Upper lobe of left lung (tissue), 6 donors: ENCODE measurements around the gene SH3PXD2A. TPM values are rescaled to one million over a fixed set of nuclear protein-coding genes. Genes with fewer than 3 reads are reported as not detected.

ENCODE experiments used
- ATAC-seq, 2 donors: fragments of 200-7000 bp; cut with Tn5 transposase; one replicate each; pipeline ENCODE4 v1.9.1; 2022; ENCODE audit warnings: mild to moderate bottlenecking in 2 of 2, moderate library complexity in 2 of 2; ENCODE audit not compliant: low FRiP score in 2 of 2
- DNase-seq, 2 donors: peaks; one replicate each; pipeline ENCODE4 v3.0.0-alpha.2; 2019 to 2020
- H3K27ac ChIP-seq, 4 donors: fragments of 200-600 bp; sonication (generic); one replicate each; pipeline ENCODE4 v1.5.1; 2016 to 2019
- H3K27me3 ChIP-seq, 4 donors: fragments of 200-600 bp; sonication (generic); one replicate each; pipeline ENCODE4 v1.5.1; 2017 to 2019
- H3K36me3 ChIP-seq, 4 donors: fragments of 200-600 bp; sonication (generic); one replicate each; pipeline ENCODE4 v1.5.1; 2016 to 2019
- H3K4me1 ChIP-seq, 4 donors: fragments of 200-600 bp; sonication (generic); one replicate each; pipeline ENCODE4 v1.5.1; 2018 to 2019
- H3K4me3 ChIP-seq, 4 donors: fragments of 200-600 bp; sonication (generic); one replicate each; pipeline ENCODE4 v1.5.1; 2017 to 2019; ENCODE audit warnings: mild to moderate bottlenecking in 2 of 4, moderate library complexity in 1 of 4
- H3K9me3 ChIP-seq, 4 donors: fragments of 200-600 bp; sonication (generic); one replicate each; pipeline ENCODE4 v1.5.1; 2018 to 2019
- EP300 ChIP-seq, 4 donors: sonication (generic); formaldehyde crosslinking; IDR thresholded peaks; one replicate each; pipeline ENCODE4 v1.5.1; 2017; ENCODE audit warnings: antibody characterized with exemption in 4 of 4, control low read depth in 2 of 4
- POLR2A ChIP-seq, 4 donors: fragments of 450-650 bp; IDR thresholded peaks; one replicate each; pipeline ENCODE4 v1.5.1; 2016 to 2017; ENCODE audit warnings: antibody characterized with exemption in 4 of 4, mild to moderate bottlenecking in 2 of 4
- POLR2AphosphoS5 ChIP-seq, 2 donors: sonication (generic); formaldehyde crosslinking; IDR thresholded peaks; one replicate each; pipeline ENCODE4 v1.5.1; 2017; ENCODE audit warnings: antibody characterized with exemption in 2 of 2
- WGBS, 2 donors: methylation state at CpG; one replicate each; pipeline ENCODE4 v1.1.5; 2017 to 2018; 5-methylcytosine and 5-hydroxymethylcytosine counted together
- total RNA-seq, 6 donors: library from RNA; depleted of rRNA in 4 of 6; stranded (reverse); fragments of >200 nt in 4 of 6; gene quantifications; one replicate each; pipeline versions ENCODE4 v1.1.0 to v1.2.1, GENCODE V29; 2016 to 2021
- TF ChIP-seq, protein P1 (sequence below), 6 experiments: fragments of 450-650 bp in 4 of 6; fragments of 200-600 bp in 2 of 6; sonication (generic) in 2 of 6; IDR thresholded peaks; one replicate each; pipeline ENCODE4 v1.5.1; 2016 to 2019; ENCODE audit warnings: antibody characterized with exemption in 6 of 6
- donor health status: DM: no; HTN: no; CAD: no; lungs with moderate emphysema.
- donor health status: DM: no; HTN: yes; CAD: no; lungs with severe emphysema.

Gene SH3PXD2A
- total RNA-seq, 6 donors from 2014 or later, result 19.6 to 42.2 (median 30.8) TPM

DNA sequence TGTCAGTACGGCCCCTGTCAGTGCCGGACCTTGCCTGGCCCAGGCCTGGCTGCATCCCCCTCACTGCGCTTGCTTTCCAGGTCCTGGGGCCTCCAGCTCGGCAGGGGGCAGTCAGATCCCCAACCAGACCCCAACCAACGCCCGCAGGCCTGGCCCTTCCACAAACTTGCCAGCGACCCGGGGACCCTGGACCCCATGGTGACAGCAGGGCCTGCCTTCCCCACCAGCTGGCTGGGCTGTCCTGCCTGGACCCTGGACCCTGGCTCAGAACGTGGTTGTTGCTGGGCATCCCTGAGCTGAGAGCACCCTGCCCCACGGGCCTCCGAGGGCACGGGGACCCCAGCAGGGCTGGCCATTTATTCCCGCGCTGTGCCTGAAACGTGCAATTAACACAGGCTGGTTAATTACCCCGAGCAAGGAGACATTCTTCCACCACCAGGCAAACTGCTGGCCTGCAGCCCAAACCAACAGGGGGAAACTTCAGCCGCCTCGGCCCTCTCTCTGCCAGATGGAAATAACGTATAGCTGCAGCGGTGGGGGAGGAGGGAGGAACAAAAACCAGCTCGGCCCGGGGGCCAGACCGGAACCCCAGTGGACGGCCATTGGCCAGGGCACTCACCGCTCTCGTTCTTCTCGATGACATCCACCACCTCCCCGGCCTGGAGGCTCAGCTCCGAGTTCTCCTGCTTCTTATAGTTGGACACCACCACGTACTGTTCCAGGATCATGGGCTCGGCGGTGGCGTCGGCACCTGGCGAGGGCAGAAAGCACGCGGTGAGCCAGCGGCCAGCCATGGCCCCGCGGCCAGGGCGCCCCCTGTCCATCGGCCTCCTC is 194.8 kb downstream of the SH3PXD2A start:
- 27 to 30% methylated on average over 6 to 36 of the region's 42 CpGs for WGBS, 2 donors
- no peaks in the 10 kb centered on the region for H3K27me3 ChIP-seq
- H3K36me3 ChIP-seq, result peaks cover 0 to 12% (median 4%) of the 10 kb centered on the region in 4 donors
- peaks cover 17 to 38% (median 28%) of the 10 kb centered on the region in 4 donors for H3K4me1 ChIP-seq
- peak overlapping the region; percentile 59 to 77 (median 68) for H3K4me3 ChIP-seq
- TF ChIP-seq POLR2AphosphoS5 (IDR thresholded peaks at IDR 0.05) (no peak), EP300 (IDR thresholded peaks at IDR 0.05) (no peak), POLR2A (IDR thresholded peaks at IDR 0.05) (no peak)
- TF ChIP-seq, protein P1, sequence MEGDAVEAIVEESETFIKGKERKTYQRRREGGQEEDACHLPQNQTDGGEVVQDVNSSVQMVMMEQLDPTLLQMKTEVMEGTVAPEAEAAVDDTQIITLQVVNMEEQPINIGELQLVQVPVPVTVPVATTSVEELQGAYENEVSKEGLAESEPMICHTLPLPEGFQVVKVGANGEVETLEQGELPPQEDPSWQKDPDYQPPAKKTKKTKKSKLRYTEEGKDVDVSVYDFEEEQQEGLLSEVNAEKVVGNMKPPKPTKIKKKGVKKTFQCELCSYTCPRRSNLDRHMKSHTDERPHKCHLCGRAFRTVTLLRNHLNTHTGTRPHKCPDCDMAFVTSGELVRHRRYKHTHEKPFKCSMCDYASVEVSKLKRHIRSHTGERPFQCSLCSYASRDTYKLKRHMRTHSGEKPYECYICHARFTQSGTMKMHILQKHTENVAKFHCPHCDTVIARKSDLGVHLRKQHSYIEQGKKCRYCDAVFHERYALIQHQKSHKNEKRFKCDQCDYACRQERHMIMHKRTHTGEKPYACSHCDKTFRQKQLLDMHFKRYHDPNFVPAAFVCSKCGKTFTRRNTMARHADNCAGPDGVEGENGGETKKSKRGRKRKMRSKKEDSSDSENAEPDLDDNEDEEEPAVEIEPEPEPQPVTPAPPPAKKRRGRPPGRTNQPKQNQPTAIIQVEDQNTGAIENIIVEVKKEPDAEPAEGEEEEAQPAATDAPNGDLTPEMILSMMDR (IDR thresholded peaks at IDR 0.05), result no peak
- peak overlapping the region; percentile 82 to 92 (median 92) for H3K27ac ChIP-seq
- DNase-seq (peak in 1 of 2 donors; percentile 88), ATAC-seq (peak; percentile 20 to 40)
- no peaks in the 10 kb centered on the region for H3K9me3 ChIP-seq

DNA sequence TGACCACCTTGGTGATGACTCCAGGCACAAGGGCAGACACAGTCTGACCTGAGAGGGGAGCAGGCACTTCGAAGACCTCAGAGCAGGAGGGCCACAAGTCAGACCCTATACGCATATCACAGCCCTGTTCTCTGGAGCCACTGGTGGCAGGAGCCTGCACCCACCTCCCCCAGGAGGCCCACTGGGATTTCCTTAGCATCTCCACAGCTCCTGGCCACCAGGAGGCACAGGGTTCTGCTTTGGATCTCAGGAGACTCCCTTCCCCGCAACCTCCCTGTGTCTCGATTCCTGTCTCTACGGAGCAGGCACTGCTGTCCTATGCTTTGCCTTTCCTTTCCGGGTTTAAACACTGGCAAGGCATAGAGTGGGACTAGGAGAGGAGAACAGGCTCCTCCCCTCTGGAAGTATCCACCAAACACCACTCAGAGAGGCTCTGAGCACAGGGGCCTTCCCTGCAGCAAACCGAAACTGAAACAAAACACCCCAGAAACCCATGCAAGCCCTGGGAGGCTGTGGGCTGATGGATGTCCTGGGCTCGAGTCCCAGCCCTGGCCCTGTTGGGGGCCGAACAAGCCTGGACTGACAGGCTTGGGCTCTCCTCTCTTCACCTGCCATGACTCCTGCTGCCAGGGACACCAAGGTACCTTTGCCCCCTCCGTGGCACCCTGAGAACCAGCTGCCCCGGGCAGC is 195.6 kb downstream of the SH3PXD2A start:
- Histone ChIP-seq H3K9me3 (no peaks in the 10 kb centered on the region), H3K27me3 (no peaks in the 10 kb centered on the region), H3K4me1 (peaks cover 17 to 38% (median 26%) of the 10 kb centered on the region in 4 donors), H3K4me3 (peak overlapping the region; percentile 59 to 77 (median 68)), H3K36me3 (peaks cover 0 to 12% (median 4%) of the 10 kb centered on the region in 4 donors), H3K27ac (peak overlapping the region; percentile 82 to 92 (median 92))
- DNase-seq (peak in 1 of 2 donors; percentile 89), ATAC-seq (peak; percentile 89 to 92)
- TF ChIP-seq POLR2AphosphoS5 (IDR thresholded peaks at IDR 0.05) (peak in 1 of 2 donors; percentile 70), EP300 (IDR thresholded peaks at IDR 0.05) (no peak), POLR2A (IDR thresholded peaks at IDR 0.05) (peak in 3 of 4 donors; percentile 27 to 60 (median 53))
- TF ChIP-seq, protein P1 (IDR thresholded peaks at IDR 0.05), result peak in 1 of 6 experiments; percentile 40
- 22 to 24% methylated on average over 8 to 11 of the region's 11 CpGs for WGBS, 2 donors

DNA sequence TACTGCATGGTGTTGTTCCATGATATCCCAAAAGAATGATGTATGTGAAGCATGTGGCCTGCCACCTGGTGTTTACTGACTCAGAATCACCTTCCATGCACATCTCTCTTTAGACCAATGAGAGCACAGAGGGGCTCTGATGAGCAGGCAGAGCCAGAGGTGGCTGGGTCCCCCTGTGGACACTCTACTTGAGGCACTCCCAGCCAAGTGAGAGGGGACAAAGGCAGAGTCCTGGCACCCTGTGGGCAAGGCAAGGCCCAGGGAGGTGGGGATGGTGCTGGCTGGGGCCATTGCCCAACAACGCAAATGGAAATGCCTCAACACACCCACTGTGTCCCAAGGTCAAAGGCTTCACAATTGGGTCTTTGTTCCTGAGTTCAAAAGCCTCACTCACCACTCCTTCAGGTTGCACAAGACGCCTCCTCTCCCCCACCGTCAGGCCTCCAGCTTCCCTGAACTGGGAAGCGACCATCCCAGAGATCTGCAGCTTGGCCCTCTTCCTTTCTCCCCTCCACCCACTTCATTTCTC is 197.3 kb downstream of the SH3PXD2A start:
- no peak overlapping the region for H3K4me3 ChIP-seq
- ATAC-seq (no peak), DNase-seq (no peak)
- no peak overlapping the region for H3K27ac ChIP-seq
- H3K4me1 ChIP-seq, result peaks cover 26 to 39% (median 33%) of the 10 kb centered on the region in 4 donors
- no peaks in the 10 kb centered on the region for H3K27me3 ChIP-seq
- no peaks in the 10 kb centered on the region for H3K9me3 ChIP-seq
- TF ChIP-seq, protein P1 (IDR thresholded peaks at IDR 0.05), result no peak
- peaks cover 0 to 12% (median 4%) of the 10 kb centered on the region in 4 donors for H3K36me3 ChIP-seq
- 91% methylated on average over 4 of the region's 4 CpGs for WGBS, 2 donors

DNA sequence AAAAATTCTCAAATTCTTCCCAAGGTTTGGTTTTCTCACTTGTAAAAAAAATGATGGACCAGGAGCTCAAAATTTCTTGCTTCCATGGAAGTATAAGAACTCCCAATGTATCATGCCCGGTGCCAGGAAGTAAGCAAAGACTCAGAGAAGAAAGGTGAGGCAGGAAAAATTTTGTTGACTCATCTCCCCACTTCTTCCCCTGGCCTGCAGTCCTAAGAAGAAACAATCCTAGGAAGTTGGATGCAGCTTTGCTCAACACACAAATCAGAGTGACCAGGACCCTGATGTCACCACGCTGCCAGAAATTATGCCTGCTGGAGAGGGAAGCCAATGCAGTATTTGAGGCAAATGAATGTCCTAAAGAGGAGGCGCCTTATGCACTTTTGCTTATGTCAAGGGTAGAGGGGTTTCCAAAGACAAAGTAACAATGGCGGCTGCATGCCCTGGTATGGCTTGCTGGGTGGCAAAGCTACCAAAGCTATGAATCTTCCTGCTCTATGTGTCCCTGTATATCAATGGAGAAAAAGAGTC is 198.2 kb downstream of the SH3PXD2A start:
- H3K4me1 ChIP-seq, result peaks cover 31 to 49% (median 41%) of the 10 kb centered on the region in 4 donors

DNA sequence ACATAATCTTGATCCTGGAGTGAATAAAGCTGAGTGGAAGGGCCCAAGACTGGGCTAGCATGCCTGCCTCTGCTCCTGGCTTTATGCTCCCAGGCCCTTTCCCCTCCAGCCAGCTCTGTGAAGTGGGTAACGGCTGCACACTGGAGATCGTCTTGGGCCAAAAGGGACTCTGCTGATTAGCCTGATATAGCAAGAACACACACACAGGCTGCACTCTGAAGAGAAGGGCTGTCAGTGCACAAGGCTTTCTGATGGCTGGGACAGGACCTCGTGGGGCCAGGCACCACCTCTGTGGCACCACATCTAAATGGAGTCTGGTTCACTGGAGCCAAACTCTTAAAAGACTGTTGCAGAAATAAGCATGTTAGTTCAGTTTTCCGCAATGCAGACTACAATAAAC is 200.5 kb downstream of the SH3PXD2A start:
- H3K27ac ChIP-seq, result no peak overlapping the region
- DNase-seq (no peak), ATAC-seq (no peak)
- 73 to 100% methylated on average over 1 to 4 of the region's 4 CpGs for WGBS, 2 donors
- no peak for TF ChIP-seq POLR2A (IDR thresholded peaks at IDR 0.05)
- H3K4me3 ChIP-seq, result no peak overlapping the region
- no peaks in the 10 kb centered on the region for H3K9me3 ChIP-seq
- H3K36me3 ChIP-seq, result peaks cover 0 to 12% (median 4%) of the 10 kb centered on the region in 4 donors
- peaks cover 25 to 50% (median 34%) of the 10 kb centered on the region in 4 donors for H3K4me1 ChIP-seq
- H3K27me3 ChIP-seq, result no peaks in the 10 kb centered on the region

More for the DNA sequence above, 198.2 kb downstream of the SH3PXD2A start:
- WGBS, 2 donors, result 92 to 97% methylated on average over 4 of the region's 4 CpGs
- Histone ChIP-seq H3K36me3 (peaks cover 0 to 12% (median 4%) of the 10 kb centered on the region in 4 donors), H3K27me3 (no peaks in the 10 kb centered on the region), H3K4me3 (no peak overlapping the region), H3K9me3 (no peaks in the 10 kb centered on the region), H3K27ac (no peak overlapping the region)
- no peak for DNase-seq
- no peak for ATAC-seq
- no peak for TF ChIP-seq POLR2A (IDR thresholded peaks at IDR 0.05)
